Fibroblast of the aortic adventitia (primary cell): ENCODE data around the gene CFAP77. TPM values are rescaled to one million over a fixed set of nuclear protein-coding genes. Genes with fewer than 3 reads are reported as not detected.

ENCODE experiments used
- DNase-seq: peaks from one replicate; pipeline ENCODE4 v3.0.0-alpha.2; 2010; ENCODE audit warnings: low read depth
- H3K4me3 ChIP-seq: 2 replicates; pipeline ENCODE4 v1.5.1; 2011; ENCODE audit warnings: low read depth, mild to moderate bottlenecking, control low read depth, low read length, moderate library complexity
- total RNA-seq: library from RNA; depleted of rRNA; stranded (reverse); fragments of >200 nt; gene quantifications from 2 replicates; pipeline ENCODE4 v1.2.3, GENCODE V29; 2012; ENCODE audit warnings: low replicate concordance
- TF ChIP-seq, protein P1 (sequence below): IDR thresholded peaks from 2 replicates; pipeline ENCODE4 v1.5.1; 2011; ENCODE audit warnings: mild to moderate bottlenecking, low read length, control low read depth, inconsistent platforms; ENCODE audit not compliant: insufficient read depth

Gene CFAP77
- total RNA-seq, 1 donor: not detected

GRCh38 chr9:132406554-132407122 lies 3.4 kb upstream of the CFAP77 start, which contains the start of gene TTF1:
TSS of gene TTF1 (minus strand) at chr9:132406840. CDS start at chr9:132402821, 4,019 bp downstream.
- H3K4me3 ChIP-seq: peak within 1 kb of the TSS; percentile 84
- TF ChIP-seq, protein P1, sequence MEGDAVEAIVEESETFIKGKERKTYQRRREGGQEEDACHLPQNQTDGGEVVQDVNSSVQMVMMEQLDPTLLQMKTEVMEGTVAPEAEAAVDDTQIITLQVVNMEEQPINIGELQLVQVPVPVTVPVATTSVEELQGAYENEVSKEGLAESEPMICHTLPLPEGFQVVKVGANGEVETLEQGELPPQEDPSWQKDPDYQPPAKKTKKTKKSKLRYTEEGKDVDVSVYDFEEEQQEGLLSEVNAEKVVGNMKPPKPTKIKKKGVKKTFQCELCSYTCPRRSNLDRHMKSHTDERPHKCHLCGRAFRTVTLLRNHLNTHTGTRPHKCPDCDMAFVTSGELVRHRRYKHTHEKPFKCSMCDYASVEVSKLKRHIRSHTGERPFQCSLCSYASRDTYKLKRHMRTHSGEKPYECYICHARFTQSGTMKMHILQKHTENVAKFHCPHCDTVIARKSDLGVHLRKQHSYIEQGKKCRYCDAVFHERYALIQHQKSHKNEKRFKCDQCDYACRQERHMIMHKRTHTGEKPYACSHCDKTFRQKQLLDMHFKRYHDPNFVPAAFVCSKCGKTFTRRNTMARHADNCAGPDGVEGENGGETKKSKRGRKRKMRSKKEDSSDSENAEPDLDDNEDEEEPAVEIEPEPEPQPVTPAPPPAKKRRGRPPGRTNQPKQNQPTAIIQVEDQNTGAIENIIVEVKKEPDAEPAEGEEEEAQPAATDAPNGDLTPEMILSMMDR: no peak
- DNase-seq: peak; percentile 90

DNA sequence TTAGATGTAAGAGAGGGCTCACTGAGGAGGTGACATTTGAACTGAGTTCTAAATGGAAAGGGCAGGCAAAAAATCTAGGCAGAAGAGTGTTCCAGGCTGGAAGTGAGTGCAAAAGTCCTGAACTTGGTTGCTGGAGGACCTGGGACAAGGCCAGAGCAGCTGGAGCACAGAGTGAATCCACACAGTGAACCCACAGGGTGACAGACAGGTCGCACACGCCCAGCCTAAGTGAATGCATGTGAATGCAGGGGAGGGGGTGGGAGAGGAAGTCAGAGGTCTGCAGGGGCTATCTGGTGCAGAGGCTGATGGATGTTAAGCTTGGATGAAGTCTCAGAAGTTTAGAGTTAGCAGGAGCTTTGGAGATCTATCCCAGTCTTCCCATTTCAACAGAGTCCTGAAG lies 2.8 kb upstream of the CFAP77 start:
- no peak for DNase-seq
- TF ChIP-seq, protein P1: no peak
- peak overlapping the region; percentile 84 for H3K4me3 ChIP-seq

GRCh38 chr9:132408521-132408920 lies 1.5 kb upstream of the CFAP77 start:
- TF ChIP-seq, protein P1: no peak
- DNase-seq: no peak
- H3K4me3 ChIP-seq: no peak overlapping the region

DNA sequence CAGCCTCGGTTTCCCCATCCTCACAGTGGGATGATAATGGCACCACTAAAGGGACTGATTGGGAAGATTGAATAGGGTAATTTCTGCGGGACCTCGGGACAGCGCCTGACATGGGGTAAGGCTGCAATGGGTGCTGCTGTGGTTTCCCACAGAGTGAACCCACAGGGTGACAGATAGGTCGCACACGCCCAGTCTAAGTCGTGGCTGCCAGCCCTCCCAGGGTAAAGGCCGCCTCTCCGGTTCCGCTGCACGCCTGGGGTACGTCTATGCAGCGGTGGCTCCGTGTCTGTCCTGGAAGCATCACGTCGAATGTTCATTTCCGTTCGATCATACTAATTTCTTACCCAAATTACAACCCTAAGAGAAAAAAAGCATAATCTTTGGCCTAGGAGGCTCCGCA lies 631 bp downstream of the CFAP77 start:
- TF ChIP-seq, protein P1: no peak
- peak overlapping the region; percentile 59 for H3K4me3 ChIP-seq
- DNase-seq: no peak

- no peak overlapping the region for H3K4me3 ChIP-seq
- TF ChIP-seq, protein P1: peak; percentile 46
- peak; percentile 10 for DNase-seq
These were observed 1.1 kb downstream of the CFAP77 start for GRCh38 chr9:132411091-132411508.

GRCh38 chr9:132412089-132412488 lies 2.1 kb downstream of the CFAP77 start:
- TF ChIP-seq, protein P1: peak; percentile 55
- no peak overlapping the region for H3K4me3 ChIP-seq
- no peak for DNase-seq

DNA sequence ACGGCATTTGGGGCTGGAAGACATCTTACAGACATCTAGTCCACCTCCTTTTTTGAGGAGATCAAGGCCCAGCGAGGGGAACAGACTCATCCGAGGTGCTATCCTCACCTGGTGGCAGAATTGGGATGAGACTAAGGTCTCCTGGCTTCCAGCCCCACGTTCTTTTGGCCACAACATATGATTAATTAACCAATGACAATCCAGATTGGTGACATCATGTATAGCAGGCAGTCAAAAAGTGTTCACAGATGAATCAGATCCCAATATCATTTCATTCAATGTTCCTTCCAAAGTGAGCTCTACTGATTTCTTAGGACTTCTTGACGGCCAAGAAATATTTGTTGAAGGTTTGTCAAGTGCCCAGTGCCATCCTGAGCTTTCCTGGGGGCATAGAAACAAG lies 3.9 kb downstream of the CFAP77 start:
- TF ChIP-seq, protein P1: no peak
- H3K4me3 ChIP-seq: no peak overlapping the region
- no peak for DNase-seq
